GM12875 (cell line): ENCODE results near the gene MYDGF.

ENCODE experiments used
- H3K4me3 ChIP-seq: one replicate; pipeline ENCODE4 v1.5.1; 2011; ENCODE audit warnings: low read depth, low read length, control low read depth
- CTCF ChIP-seq: IDR thresholded peaks from 2 replicates; pipeline ENCODE4 v1.5.1; 2011; ENCODE audit warnings: low read depth, mild to moderate bottlenecking, control low read depth, inconsistent platforms, low read length, moderate library complexity, borderline replicate concordance; ENCODE audit not compliant: insufficient read depth

MYDGF gene

GRCh38 chr19:4673726-4674125, 3.6 kb upstream of the MYDGF start:
- H3K4me3 ChIP-seq: no peak overlapping the region
- TF ChIP-seq CTCF: no peak

GRCh38 chr19:4673216-4673615, 3.1 kb upstream of the MYDGF start:
- H3K4me3 ChIP-seq: no peak overlapping the region
- no peak for TF ChIP-seq CTCF

GRCh38 chr19:4671185-4671851, 1.2 kb upstream of the MYDGF start:
- no peak for TF ChIP-seq CTCF

GRCh38 chr19:4664642-4665041, 5.5 kb downstream of the MYDGF start:
- no peak overlapping the region for H3K4me3 ChIP-seq
- no peak for TF ChIP-seq CTCF

More at GRCh38 chr19:4671185-4671851, 1.2 kb upstream of the MYDGF start:
- no peak overlapping the region for H3K4me3 ChIP-seq

GRCh38 chr19:4662812-4663211, 7.3 kb downstream of the MYDGF start:
- no peak for TF ChIP-seq CTCF
- H3K4me3 ChIP-seq: no peak overlapping the region

- TF ChIP-seq CTCF: no peak
- no peak overlapping the region for H3K4me3 ChIP-seq
These were observed 8.0 kb downstream of the MYDGF start for GRCh38 chr19:4662020-4662695.

- H3K4me3 ChIP-seq: no peak overlapping the region
- no peak for TF ChIP-seq CTCF
These were observed 9.1 kb downstream of the MYDGF start for GRCh38 chr19:4660993-4661392.
